ENCODE measurements around the gene RMC1. TPM values are rescaled to one million over a fixed set of nuclear protein-coding genes. Genes with fewer than 3 reads are reported as not detected.
"Not testable (repeated sequence)": the region's sequence is repeated elsewhere in the genome, so short reads cannot be mapped to it uniquely, and the experiment has no call there.

The RMC1 gene
- 43.6 and 48.3 TPM in 2 replicates for total RNA-seq (2014; rRNA removed; shearing (Covaris generic))

DNA sequence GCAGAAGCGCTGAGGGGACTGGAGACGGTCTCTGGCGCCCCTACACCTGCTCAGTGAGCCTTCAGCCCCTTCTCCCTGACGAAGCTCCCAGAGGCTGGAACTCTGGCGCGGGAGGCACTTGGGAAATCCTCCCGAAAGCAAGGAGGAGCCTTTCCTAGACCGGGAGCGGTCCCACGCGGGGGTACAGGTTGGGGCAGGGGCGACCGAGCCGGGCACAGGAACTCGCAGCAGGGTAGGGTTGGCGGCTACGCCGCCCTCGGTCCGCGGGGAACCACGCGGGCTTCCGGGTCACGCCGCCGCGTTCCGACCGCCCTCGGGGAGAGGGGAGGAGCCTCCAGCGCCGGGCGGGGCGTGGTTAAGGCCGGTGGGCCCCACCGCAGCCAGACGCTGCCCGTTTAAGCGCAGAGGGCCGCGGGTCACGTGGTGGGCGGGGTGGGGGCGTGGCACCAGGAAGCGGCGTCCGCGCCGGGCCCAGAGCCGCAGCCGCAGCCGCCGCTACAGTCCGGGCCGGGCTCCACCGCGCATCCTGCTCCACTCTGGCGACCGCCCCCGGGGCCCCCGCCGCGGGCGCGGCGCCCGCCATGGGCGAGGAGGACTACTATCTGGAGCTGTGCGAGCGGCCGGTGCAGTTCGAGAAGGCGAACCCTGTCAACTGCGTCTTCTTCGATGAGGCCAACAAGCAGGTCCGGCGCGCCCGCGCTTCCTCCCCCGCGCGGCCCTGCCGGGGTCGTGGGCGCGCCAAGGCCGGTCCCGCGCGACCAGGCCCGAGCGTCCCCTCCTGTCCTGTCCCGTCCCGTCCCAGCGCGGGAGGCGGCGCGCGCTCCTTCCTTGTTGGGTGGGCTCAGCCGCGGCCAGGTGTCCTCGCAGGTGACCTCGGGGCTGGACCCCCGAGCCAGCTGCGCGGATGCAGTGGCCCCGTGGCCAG, at the start of gene RMC1:
TSS of gene RMC1 (plus strand) at position 474 of the 925 bp plus-strand sequence. CDS start at position 582, 108 bp downstream.
- DNase-seq (ENCODE audit: low spot score), result peak; percentile 85

DNA sequence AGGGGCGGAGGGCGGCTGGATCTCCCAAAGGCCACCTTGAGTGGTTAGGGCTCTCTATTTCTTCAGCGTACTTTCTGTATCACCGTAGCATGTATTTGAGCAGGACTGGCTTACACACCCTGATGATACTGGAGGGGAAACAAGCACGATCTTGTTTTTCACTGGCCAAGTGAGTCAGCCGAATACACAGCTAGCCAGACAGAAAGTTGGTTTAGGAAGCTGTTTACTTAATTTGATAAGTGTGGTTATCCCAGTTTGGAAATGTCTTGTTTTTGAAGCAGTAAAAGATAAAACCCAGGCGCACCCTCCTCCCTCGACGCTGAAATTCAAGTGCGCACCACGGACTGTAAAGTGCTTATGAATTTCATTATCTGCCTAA, 49.6 kb upstream of the RMC1 start:
- peak; percentile 39 for DNase-seq (ENCODE audit: low spot score)

DNA sequence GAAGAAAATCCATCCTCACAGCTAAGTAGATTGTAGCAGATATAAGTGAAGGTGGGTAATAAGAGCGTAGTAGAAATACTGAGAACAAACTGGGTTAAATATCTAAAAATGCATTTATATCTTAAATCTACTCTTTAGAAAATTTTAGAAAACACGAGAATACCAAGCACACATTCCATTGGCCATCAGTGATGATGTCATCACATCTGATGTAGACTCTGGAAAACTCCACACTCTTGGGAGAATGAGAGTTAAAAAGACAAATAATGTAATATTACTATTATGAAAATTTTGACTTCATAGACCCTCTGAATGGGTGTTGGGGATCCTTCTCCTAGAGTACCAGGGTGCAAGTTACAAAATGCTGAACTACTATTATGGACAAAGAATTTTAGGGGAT, 46.5 kb upstream of the RMC1 start:
- no peak for DNase-seq (ENCODE audit: low spot score)

DNA sequence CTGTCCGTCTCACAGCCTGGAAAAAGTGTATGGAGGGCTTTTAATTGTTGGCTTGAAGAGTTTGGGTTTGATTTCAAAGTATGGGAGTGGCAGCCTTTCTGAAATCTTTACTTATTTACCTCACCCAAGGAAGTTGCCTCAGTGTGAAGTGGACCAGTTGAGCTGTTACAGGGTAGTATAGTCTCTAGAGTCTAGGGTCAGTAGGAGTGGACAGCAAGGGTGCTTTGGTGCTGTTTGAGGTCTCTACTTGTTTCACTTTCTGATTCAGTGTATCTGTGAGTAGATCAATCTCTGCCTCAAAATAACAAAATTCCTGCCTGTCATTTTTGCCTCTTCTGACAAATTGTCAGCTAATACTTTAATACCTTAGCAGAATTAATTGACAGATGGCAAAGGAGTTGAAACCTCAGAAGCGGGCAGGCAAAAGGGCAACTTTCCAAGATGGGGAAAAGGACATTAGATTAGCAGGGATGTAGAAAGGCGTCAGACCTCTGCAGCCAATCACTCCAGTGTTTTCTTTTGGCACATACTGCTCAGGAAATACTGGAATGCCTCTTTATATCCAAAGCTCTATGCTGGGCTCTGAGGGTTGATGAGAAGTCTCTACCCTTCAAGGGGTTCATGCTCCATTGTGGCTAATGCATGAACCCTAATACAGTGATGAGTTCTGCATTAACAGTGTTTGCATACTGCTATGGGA, 44.3 kb upstream of the RMC1 start:
- DNase-seq (ENCODE audit: low spot score), result no peak

DNA sequence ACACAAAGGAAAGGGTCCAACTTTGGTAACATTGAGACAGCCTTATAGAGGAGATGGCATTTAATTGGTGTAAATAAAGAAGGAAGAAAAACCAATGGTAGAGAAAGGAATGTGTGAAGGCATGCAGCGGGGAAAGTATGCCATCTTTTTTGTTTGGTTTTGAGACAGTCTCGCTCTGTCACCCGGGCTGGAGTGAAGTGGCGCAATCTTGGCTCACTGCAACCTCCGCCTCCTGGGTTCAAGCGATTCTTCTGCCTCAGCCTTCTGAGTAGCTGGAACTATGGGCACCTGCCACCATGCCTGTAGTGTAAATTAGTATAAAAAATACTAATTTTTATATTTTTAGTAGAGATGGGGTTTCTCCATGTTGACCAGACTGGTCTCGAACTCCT, 43.8 kb upstream of the RMC1 start:
- DNase-seq (ENCODE audit: low spot score), result no peak

DNA sequence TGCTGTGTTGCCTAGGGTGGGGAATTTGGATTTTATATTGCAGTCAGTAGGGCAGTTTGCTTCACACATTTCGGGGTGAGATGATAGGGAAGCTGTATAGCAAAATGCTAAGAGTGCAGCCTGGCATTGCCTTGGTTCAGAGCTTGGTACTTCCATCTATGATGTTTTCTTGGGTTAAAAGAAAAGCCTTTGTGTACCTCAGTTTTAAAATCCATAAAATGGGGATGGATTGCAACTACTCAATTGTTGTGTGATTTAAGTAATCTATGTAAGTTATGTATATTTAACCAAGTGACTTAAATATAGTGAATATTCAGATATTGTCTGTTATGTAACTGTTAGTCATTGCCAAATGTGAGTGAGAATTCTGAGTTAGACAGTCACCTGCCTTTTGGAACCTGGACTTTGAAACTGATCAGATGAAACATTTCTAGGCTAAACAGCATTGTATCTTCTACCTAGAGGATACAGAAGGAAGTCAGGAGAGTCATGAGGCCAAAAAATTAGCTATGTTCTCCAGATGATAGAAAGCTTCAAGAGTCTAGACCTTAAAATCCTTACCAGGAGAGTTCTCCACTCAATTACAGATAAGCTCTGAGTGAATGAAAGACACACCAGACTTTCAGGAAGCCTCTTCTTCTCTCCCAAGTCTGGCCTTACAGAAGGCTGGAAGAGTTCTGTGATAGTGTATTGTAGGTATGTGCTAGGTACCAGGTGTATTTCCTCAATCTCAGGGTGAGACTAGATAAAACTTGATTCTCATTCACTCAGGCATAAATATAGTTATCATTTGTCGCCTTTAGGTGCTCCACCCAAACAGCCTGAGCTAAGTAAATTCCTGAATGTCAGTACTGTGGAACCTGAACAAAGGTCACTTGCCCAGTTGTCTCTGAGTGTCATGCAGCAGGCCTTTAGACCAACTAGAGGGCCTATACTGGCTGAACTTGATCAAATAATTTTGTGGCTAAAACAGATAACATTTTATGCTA, 42.7 kb upstream of the RMC1 start:
- no peak for DNase-seq (ENCODE audit: low spot score)

DNA sequence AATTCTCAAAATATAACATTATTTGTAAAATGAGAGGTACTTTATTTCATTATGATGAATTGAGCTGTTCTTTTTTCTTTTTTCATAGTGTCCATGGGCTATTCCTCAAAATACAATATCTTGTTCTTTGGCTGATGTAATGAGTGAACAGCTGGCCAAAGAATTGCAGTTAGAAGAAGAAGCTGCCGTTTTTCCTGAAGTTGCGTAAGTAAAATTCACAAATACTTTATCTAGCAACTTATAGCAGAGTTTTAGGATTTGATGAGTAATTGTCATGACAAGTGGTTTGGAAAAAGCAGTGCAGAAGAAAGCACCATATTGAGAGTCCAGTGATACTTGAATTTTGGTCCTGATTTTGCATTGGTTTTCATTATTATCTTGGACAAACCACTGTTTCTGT, 40.4 kb upstream of the RMC1 start:
- DNase-seq (ENCODE audit: low spot score), result no peak

DNA sequence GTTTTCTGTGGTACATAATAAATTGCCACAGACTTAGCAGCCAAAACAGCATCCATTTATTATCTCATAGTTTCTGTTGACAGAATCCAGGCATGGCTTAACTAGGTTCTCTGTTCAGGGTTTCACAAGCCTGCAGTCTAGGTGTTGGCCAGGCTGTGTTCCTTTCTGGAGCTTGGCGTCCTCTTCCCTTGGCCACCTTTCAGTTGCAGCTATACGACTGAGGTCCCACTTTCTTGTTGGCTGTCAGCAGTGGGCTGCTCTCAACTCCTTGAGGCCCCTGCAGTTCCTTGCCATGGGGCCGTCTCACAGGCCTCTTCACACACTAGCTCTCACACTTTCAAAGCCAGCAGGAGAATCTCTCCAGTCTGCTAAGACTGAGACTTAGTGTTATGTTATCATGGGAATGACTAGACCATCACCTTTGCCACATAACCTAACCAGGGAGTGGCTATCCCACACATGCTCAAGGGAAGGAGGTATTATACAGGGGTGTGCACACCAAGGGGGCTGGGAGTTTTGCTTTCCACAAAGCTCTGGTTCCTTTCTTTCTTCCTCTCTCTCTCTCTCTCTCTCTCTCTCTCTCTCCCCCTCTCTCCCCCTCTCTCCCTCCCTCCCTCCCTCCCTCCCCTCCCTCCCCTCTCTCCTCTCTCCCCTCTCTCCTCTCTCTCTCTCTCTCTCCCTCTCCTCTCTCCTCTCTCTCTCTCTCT, 34.4 kb upstream of the RMC1 start:
- DNase-seq (ENCODE audit: low spot score), result no peak

DNA sequence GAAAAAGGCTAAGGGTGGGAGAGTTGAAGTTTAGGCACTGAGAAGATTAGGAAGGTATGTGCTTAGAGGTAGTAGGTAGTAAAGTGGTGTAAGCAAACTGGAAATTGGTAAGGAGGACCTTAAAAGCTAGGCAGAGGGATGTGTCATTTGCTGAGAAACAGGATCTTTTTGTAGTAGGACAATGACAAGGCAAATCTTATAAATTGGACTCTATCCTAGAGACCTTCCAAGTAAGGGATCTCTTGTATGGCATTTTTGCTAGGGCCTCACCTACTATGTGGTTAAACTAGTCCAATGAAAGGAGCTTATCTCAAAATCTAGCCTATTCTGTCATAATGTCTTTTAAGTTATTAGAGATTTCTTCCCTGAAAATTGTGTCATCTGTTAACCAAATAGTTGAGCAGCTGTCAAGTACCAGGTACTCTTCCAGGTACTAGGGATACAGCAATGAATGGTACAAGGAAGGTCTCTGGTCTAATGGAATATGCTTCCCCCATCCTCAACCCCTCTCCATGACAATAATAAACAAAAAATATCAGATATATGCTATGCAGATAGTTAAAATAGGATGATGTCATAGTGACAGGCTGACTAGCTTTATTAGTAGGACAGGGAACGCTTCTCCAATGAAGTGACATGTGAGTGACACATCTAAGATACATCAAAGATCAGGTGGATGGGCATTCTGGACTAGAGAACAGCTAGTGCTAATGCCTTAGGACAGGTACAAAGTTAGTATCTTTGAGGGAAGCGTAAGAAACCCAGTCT, 32.5 kb upstream of the RMC1 start:
- DNase-seq (ENCODE audit: low spot score), result no peak

DNA sequence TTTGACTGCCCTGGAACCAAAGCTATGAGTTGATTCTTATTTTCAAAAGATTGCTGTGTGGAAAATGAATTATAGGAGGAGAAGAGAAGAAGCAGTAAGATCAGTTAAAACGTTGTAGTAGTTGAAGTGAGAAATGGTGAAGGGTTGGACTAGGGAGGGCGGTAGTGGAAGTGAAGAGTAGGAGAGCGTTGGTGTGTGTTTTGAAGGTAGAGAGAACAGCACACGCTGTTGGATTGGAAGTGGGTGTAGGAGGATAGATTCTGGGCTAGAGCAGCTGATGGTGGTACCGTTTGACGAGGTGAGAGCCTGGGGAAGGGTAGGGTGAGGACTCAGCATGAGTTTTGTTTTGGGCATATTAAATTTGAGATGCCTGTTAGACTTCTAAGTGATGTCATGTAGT, 31.8 kb upstream of the RMC1 start:
- no peak for DNase-seq (ENCODE audit: low spot score)

DNA sequence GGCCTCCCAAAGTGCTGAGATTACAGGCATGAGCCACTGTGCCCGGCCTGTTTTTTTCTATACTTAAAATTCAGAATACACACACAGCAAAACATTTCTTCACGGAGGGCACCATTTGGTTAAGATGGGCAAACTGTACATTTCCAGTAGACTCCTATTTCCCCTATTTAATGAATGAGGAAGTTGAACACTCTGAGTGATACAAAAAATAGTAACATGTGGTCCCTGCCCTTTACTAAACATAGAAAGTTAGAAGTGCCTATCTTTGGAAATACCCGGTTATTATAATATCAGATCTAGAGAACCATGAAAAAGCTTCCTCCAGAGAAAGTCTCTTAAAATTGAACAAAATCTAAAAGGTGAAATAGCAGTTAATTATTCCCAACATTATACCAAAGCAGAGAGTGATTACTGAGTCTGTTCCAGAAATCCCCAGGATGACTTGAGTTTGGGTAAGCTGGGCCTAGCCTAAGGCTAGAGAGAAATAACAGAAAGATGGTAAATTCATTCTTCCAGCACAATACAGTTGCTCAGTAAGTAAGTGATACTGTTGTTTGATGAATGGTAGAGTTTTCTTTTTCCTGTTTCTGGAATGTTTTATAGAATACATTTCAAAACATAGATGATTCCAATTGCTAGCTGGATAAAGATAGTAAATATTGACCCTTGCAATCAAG, 23.3 kb upstream of the RMC1 start:
- no peak for DNase-seq (ENCODE audit: low spot score)

DNA sequence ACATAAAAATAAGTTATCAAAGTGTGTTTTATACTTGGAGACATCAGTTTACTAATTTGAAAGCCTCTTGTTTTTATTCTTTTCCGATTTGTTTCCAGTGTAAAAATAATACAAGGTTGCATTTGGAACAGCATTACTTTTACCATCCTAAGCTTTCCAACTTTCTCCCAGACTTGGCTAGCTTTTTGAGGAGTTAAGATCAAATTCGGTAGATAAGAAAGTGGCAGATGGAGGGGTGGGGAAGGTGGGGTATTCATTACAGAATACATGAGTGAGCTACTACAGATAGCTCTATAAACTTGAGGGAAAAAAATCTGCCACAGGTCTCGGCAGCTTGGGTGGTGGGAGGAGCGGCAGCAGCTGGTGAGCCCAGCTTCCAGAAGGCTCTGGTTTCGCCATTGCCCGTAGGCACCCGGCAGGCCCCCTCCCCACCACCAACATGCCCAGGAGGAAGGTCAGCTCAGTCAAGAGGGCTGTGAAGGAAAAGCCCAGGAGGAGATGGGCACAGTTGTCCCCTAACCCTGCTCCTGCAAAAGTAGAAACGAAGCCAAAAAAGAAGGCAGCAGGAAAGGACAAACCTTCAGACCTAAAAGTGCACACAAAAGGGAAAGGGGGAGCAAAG, 18.6 kb upstream of the RMC1 start:
- no peak for DNase-seq (ENCODE audit: low spot score)

DNA sequence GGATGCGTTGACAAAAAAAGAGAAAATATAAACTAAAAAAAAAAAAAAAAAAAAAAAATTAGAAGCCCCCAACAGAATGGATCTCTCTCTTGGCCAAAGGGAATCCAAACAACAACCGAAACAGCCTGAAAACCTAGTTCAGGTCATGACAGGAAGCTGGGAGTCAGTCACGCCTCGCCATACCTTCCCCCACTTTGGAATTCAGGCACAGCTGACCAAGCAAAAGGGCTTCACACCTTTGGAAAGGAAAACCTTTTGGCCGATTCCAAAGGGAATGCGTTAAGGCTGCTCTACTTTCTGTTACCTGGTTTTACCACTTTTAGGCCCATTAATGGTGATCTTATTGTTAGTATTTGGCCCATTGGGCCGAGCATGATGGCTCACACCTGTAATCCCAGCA, 17.9 kb upstream of the RMC1 start:
- no peak for DNase-seq (ENCODE audit: low spot score)

DNA sequence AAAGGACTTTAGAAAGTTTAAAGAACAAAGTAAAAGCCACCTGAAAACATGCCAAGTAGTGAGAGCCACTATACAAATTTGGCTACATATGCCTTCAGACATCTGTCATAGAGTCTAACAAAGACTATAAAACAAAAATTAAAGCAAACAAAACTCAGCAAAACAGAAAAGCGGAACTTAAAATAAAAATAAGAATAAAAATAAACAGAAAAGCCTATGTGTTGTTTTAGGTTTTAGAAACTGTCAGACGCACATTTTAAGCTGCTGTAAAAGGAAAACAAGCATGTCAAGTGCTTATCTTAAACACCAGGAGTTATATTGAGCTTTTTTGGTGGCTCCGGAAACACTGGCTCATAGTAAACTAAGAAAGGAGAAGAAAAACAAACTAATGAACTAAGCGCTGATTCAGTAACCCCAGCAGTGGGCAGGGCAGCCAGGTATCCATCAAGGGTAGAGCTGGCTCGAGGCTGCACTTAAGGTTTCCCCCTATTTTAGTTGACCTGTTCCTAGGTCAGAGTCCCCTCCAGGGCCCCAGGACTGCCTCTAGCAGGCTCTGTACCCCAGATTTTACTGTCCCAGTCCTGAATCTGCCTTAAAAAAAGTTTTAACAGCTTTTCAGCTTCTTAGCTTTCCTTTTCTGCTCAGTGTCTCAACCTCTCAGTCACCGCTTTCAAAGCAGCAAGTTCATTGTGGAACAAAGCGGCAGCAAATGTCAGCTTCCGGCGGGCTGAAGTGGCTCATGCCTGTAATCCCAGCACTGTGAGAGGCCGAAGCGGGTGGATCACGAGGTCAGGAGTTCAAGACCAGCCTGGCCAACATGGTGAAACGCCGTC, 15.4 kb upstream of the RMC1 start:
- peak; percentile 28 for DNase-seq (ENCODE audit: low spot score)

DNA sequence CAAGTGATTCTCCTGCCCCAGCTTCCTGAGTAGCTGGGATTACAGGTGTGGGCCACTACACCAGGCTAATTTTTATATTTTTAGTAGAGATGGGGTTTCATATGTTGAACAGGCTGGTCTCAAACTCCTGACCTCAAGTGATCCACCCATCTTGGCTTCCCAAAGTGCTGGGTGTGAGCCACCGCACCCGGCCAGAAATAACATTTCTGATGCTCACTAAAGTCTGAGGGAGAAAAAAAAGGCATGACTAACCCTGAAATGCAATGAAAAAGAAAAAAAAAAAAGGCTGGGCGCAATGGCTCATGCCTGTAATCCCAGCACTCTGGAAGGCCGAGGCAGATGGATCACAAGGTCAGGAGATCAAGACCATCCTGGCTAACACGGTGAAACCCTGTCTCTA, 13.7 kb upstream of the RMC1 start:
- not testable (repeated sequence) for DNase-seq (ENCODE audit: low spot score)

DNA sequence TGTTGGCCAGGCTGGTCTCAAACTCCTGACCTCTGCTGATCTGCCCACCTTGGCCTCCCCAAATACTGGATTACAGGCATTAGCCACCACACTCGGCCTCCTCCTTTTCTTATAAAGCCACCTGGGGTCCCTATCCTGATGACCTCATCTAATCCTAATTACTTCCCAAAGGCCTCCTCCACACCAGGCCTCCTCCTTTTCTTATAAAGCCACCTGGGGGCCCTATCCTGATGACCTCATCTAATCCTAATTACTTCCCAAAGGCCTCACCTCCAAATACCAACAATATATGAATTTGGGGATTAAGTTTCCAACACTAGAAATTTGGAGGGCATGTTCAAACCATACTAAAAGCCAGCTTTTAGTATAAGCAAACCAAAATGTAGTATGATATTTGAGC, 9.7 kb upstream of the RMC1 start:
- DNase-seq (ENCODE audit: low spot score), result no peak

DNA sequence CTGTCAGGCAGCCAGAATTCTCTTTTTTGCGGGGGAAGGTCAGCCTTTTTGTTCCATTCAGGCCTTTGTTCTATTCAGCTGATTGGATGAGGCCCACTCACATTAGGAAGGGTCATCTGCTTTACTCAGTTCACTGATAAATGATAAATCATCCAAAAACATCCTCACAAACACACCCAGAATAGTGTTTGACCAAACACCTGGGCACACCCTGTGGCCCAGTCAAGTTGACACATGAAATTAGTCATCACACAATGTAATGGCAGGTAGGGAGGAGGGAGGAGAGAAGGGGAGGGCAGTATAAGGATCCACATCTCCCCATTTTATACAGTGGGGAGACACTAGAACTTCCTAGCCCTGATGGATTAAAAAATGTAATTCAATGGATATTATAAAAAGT, 8.3 kb upstream of the RMC1 start:
- DNase-seq (ENCODE audit: low spot score), result no peak

DNA sequence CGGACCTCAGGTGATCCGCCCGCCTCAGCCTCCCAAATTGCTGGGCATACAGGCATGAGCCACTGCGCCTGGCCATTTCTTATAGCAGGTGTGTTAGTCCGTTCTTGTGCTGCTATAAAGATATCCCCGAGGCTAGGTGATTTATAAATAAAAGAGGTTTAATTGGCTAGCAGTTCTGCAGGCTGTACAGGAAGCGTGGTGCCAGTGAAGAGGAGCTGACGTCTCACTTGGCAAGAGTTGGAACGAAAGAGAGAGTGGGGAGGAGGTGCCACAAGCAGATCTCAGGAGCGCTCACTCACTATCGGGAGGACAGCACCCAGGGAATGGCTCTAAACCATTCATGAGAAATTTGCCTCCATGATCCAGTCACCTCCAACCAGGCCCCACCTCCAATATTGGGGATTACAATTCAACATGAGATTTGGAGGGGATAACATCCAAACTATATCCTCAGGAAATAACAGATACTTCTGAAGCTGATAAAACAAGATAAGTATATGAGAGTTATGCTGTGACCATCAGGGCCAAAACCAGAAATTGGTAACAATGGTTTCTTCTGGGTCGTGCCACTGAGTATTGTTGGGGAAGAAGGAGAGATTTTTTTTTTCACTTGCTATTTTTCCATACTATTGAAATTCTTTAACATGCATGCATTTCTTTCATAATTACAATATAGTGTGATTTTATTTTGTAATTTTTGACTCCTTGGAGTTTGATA, 7.4 kb upstream of the RMC1 start:
- DNase-seq (ENCODE audit: low spot score), result no peak

Measured in A172 (cell line).